GM19351 (cell line): ENCODE data around the gene TTPAL.
A peak's percentile ranks its signal among the peaks of the same experiment; 100 is the strongest.

Source experiments
- ATAC-seq: cut with Tn5 transposase; IDR thresholded peaks from one replicate; pipeline ENCODE4 v1.9.1; 2021; ENCODE audit warnings: mild to moderate bottlenecking, moderate library complexity; ENCODE audit not compliant: unreplicated experiment

The TTPAL gene, protein sequence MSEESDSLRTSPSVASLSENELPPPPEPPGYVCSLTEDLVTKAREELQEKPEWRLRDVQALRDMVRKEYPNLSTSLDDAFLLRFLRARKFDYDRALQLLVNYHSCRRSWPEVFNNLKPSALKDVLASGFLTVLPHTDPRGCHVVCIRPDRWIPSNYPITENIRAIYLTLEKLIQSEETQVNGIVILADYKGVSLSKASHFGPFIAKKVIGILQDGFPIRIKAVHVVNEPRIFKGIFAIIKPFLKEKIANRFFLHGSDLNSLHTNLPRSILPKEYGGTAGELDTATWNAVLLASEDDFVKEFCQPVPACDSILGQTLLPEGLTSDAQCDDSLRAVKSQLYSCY

DNA sequence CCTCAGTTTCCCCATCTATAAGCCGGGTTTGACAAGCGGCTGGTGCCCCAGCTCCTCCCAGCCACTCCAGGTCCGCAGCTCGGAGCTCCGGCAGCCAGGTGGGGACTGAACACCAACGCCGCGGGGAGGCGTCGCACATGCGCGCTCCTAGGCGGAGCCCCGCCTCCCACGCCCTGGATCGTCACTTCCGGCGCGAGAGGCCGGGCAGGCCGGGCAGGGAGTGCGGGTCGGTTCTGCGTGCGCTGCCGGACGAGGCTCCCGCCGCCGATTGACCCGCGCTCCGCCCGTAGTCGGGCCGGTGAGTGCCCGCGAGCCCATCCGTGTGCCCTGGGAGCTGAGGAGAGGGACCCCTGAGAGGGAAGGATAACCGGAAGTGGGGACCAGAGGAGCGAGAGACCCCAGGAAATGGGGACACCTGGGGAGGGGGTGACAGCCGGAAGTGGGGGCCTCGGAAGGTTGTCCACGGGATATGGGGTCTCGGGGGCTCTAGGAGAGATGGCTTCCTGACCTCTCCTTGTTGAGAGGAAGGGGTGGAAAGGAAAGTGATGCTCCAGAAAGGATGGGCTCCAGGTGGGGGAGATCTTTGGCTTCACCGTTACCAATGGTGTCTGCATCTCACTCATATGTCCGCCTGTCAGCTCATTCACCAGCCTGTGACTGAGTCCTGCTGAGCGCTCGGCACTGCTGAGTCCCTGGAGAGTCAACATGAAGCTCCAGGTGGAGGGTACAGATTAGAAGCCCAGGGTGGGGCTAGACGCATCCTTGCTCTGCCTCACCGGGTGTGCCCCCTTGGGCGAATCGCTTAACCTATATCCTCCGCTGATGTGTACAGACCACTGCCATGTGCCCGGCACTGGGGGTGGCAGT is at the start of gene TTPAL:
TTPAL (plus strand) TSS at position 181 of the 867 bp plus-strand sequence. CDS start 4,126 bp downstream, outside the sequence.
- ATAC-seq = peak; percentile 94

DNA sequence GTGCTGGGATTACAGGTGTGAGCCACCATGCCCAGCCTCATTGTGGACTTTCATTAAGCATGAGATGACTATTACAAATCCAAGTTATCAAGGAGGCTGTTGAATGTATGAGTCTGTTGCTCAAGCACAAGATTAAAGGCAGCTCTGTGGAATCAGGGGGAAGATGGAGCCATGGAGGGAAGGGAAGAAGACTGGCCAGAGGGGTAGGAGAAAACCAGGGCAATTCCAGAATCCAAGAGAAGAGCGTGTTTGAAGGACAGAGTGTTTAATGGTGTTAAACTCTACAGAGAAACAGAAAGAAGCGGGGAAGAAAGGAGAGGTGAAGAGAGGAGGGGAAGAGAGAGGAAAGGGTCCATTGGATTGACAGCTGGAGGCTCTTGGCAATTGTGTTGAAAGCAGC is 49.8 kb upstream of the TTPAL start:
- no peak for ATAC-seq

DNA sequence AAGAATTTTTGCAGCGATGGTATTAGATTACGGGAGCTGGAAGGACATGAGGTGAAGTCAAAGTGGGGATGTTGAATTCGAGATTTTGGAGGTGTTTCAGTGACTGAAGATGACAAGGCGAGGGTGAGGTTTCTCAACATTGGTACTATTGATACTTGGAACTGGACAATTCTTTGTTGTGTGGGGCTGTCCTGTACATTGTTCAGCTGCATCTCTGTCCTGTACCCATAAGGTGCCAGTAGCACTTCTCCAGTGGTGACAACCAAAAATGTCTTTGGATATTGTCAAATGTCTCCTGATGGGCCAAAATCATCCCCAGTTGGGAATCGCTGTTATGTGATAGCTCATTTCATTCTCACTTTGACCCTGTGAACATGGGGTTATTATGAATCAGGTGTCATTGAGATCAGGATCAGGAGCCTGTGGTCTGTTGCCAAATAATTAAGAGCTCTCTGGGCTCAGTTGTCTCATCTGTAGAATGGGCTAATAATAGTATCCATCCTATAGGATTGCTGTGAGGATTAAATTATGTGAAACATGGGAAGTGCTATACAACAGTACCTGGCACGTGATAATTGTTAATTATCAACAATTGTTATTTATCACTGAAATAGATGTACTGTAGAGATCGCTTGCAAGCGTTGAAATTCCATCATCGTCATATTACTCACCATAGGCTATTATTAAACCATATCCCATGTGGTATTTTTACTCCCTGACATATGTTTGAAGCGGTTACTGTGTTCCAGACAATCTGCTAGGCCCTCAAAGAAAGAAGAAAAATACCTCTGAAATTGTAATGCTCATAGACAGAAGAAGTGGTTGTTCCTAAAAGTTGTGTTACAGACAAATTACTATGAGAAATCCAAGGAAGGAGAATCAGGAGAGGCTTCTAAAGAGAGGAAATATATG is 48.5 kb upstream of the TTPAL start:
- no peak for ATAC-seq

DNA sequence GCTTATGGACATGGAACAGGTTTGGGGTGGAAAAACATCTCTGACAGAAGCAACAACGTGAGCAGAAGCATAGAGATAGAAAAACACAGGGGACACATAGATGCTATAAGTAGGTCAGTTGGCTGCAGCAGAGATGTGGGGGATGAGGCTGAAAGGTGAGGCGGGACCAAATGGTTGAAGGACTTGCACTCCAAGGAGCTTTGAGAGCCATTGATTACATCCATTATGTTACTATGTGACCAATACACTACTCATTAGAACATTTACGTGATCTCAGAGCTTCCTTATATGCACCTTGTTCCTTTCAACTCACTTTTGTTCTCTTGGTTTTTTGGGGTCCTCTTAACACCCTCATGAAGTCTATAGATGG is 47.9 kb upstream of the TTPAL start:
- ATAC-seq = no peak

DNA sequence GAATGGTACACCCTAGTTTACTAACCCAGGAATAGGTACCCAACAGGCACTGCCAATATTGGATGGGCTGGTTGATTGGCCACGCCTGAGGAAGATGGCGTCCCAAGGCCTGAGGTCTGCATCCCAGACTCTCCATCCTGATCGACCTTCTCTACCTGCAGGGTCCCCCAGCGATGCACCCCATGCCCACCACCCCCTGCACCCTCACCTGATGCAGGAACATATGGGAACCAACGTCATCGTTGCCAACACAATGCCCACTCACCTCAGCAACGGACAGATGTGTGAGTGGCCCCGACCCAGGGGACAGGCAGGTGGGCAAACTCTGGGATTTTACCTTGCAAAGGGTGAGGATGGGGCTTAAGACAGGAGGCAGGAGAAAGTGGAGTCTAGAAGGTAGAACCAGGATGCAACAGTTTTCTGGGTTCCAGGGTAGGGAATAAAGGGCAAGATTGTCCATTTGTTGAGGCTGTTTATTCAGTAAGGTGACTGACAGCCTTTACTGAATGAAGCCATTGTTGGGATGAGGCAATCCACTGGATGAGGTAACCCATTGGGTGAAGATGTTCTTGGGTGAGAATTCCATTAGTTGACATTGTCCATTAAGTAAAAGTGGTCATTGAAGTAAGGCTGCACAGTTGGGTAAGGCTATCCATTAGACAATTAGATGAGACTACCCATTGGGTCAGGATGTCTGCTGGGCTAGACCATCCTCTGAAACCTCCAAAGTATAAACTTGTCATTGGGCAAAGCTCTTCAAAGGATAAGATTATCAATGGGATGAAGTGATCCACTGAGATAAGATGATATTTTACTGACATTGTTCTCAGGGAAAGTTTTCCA is 47.3 kb upstream of the TTPAL start:
- no peak for ATAC-seq

DNA sequence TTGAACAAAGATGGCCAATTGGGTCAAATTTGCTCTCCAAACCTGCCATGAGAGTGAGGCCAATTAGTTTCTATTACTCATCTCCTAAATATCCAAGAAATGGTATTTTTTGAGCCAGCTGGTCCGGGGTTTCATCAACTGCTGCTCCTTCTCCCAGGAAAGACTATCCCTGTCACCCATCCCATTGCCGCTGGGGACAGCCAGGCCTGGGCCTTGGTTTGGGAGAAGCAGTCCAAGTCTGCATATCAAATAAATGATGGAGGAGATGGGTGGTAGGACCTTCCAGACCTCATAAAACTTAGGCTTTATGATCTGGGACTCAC is 46.7 kb upstream of the TTPAL start:
- no peak for ATAC-seq

DNA sequence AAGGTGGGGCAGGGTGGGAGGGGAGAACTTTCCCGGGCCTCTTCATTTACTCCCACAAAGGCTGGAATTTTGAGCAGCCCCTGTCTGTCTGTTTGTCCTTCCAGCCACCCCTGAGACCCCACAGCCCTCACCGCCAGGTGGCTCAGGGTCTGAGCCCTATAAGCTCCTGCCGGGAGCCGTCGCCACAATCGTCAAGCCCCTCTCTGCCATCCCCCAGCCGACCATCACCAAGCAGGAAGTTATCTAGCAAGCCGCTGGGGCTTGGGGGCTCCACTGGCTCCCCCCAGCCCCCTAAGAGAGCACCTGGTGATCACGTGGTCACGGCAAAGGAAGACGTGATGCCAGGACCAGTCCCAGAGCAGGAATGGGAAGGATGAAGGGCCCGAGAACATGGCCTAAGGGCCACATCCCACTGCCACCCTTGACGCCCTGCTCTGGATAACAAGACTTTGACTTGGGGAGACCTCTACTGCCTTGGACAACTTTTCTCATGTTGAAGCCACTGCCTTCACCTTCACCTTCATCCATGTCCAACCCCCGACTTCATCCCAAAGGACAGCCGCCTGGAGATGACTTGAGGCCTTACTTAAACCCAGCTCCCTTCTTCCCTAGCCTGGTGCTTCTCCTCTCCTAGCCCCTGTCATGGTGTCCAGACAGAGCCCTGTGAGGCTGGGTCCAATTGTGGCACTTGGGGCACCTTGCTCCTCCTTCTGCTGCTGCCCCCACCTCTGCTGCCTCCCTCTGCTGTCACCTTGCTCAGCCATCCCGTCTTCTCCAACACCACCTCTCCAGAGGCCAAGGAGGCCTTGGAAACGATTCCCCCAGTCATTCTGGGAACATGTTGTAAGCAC is 46.0 kb upstream of the TTPAL start:
- no peak for ATAC-seq

DNA sequence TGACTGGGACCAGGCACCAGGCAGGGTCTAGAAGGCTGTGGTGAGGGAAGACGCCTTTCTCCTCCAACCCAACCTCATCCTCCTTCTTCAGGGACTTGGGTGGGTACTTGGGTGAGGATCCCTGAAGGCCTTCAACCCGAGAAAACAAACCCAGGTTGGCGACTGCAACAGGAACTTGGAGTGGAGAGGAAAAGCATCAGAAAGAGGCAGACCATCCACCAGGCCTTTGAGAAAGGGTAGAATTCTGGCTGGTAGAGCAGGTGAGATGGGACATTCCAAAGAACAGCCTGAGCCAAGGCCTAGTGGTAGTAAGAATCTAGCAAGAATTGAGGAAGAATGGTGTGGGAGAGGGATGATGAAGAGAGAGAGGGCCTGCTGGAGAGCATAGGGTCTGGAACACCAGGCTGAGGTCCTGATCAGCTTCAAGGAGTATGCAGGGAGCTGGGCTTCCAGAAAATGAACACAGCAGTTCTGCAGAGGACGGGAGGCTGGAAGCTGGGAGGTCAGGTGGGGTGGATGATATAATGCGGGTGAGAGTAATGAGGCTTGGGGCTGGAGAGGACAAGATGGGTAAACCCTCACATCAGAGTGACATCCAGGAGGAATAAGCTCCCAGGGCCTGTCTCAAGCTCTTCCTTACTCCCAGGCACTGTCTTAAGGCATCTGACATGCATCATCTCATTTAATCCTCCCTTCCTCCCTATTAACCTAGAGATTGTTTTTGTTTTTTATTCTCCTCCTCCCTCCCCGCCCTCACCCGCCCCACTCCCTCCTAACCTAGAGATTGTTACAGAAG is 45.2 kb upstream of the TTPAL start:
- ATAC-seq = no peak

DNA sequence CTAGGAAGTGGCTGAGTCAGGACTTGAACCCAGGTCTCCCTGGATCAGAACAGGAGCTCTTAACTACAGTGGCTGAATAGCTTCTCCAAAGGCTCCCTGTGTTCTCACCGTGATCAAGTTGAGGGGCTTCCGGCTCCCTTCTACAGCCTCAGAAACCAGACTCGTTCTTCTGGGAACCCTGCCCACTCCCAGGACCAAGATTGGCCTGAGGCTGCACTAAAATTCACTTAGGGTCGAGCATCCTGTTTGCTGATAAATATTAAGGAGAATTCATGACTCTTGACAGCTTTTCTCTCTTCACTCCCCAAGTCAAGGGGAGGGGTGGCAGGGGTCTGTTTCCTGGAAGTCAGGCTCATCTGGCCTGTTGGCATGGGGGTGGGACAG is 44.6 kb upstream of the TTPAL start:
- ATAC-seq = no peak

DNA sequence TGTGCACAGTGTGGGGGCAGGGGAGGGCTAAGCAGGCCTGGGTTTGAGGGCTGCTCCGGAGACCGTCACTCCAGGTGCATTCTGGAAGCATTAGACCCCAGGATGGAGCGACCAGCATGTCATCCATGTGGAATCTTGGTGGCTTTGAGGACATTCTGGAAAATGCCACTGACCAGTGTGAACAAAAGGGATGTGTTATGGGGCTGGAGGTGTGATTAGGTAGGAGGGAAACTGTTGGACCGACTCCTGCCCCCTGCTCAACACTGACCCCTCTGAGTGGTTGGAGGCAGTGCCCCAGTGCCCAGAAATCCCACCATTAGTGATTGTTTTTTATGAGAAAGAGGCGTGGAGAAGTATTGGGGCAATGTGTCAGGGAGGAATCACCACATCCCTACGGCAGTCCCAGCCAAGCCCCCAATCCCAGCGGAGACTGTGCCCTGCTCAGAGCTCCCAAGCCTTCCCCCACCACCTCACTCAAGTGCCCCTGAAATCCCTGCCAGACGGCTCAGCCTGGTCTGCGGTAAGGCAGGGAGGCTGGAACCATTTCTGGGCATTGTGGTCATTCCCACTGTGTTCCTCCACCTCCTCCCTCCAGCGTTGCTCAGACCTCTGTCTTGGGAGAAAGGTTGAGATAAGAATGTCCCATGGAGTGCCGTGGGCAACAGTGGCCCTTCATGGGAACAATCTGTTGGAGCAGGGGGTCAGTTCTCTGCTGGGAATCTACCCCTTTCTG is 44.0 kb upstream of the TTPAL start:
- ATAC-seq = no peak

DNA sequence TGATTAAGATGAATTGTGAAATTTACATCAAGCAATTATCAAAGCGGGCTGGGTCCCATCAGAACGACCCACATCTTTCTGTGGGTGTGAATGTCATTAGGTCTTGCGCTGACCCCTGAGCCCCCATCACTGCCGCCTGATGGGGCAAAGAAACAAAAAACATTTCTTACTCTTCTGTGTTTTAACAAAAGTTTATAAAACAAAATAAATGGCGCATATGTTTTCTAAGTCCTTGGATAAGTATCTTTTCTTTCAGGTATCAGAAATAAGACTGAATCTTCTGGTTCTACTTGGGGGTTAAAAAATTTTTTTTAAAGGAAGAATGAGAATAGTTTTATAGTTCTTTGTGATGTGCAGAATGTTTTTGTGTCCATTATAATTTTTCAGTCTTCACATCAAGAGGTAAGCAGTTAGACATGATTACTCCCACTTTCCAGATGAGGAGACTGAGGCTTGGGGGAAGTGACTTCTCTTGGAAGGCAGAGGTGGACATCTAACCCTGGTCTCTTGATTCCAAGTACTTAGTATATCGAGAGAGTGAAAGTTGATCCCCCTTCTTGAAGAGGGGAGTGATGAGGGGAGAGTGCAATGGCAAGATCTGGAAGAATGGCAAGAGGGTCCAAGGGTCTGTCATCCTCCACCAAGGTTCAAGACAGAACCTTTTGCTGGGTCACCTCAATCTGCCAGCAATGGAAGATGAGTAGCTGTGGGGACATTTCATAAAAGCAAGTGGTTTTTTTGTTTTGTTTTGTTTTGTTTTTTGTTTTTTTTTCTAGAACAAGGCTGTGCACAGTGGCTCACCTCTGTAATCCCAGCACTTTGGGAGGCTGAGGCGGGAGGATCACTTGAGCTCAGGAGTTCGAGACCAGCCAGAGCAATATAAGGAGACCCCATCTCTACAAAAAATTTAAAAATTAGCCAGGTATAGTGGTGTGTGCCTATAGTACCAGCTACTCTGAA is 42.8 kb upstream of the TTPAL start:
- ATAC-seq = no peak

DNA sequence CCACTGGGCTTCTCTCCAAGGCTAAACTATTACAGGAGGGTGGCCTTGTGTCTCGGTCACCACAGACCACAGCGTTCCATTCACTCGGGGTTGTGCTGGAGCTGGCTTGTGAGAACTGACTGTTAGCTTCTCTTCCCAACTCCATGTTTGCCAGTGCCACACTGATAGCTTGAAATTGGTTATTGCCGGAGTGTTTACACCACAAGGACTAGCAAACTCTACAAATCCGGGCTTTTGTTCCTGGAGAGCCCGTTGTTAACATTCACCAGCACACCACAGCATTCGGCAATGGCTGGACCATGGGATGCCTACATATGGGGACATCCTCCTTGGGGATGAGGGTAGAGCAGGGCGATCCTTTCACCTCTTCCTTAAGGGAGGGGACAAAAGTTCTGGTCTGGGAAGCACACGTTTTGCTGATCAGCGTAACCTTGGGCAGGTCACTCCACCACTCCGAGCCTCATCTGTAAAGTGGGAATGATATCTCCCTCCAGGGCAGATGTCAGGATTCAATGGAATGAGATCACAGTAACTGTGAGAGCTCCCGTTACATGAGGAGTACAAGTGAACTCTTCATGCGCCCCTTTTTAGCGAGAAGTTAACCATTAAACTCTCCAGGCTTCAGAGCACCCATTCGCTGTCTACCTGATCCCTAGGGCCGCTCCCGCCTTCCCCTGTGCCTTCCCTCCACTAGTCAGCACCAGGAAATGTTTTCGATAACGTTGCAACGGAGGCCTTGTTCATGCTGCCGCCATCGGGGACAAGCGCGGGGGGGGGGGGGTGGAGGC is 41.7 kb upstream of the TTPAL start:
- no peak for ATAC-seq

DNA sequence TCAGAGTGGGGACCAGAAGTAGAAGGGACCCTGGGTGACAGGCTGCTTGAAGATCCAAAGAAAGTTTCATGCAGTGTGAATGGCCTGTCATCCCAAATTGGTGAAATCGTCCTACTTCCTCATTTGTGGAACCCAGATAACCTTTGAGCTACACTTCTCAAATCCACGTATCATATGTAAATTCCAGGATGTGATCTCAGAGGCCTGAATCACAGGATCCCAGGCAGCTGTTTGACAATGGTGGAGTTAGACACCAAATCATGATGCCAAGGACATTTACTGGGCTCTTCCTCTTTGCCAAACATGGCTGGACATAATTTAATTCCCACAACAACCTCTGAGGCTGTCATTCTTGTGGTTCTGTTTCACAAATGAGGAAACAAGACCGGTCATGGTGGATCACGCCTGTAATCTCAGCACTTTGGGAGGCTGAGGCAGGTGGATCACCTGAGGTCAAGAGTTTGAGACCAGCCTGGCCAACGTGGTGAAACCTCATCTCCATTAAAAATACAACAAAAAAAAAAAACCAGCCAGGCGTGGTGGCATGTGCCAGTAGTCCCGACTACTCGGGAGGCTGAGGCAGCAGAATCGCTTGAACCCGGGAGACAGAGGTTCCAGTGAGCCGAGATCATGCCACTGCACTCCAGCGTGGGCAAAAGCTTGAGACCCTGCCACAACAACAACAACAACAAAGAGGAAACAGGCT is 39.9 kb upstream of the TTPAL start:
- no peak for ATAC-seq

DNA sequence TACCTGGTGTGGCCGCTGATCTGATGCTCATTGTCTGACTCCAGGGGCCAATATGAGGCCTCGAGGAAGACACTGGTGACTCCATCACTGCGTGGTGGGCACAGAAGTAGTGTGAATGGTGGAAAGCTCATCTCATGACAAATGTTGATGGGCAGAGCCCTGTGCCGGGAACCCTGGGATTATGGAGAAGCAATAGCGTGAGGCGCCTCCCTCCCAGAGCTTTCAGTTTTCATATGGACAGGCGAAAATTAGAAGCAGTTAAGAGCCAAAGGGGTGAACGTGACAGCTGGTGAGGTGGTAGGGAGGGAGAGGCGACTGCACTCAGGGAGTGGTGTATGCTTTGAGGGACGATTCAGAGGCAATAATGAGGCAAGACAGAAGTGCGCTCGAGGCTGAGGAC is 39.3 kb upstream of the TTPAL start:
- no peak for ATAC-seq

DNA sequence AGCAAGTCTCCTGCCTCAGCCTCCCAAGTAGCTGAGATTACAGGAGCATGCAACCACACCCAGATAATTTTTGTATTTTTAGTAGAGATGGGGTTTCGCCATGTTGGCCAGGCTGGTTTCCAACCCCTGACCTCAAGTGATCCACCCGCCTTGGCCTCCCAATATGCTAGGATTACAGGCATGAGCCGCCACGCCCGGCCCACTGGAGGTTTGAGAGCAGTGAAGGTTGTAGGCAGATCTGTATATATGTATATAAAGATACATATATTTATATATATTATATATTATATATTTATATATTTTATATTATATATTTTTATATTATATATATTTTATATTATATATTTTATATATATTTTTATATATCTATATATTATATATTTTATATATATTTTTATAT is 38.2 kb upstream of the TTPAL start:
- ATAC-seq = no peak

DNA sequence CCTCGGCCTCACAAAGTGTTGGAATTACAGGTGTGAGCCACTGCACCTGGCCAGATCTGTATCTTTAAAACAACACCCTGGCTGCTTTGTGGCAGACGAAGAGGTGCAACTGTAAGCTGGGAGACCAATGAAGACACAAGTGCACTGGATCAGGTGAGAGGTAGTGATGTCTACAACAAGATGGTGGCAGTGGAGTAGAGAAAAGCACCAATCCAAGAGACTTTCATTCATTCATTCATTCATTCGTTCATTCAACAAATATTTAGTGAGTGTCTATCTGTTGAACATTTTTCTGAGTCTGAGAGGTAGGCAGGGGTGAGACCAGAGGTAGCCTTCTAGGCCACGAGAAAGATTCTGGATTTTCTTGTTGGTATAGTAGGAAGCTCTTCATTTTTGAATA is 36.9 kb upstream of the TTPAL start:
- ATAC-seq = no peak
